HG03521 (cell line): ENCODE data around the gene EZH2.

Source experiments
- ATAC-seq: cut with Tn5 transposase; IDR thresholded peaks from one replicate; pipeline ENCODE4 v1.9.1; 2021; ENCODE audit warnings: mild to moderate bottlenecking, moderate library complexity; ENCODE audit not compliant: unreplicated experiment

The EZH2 gene

DNA sequence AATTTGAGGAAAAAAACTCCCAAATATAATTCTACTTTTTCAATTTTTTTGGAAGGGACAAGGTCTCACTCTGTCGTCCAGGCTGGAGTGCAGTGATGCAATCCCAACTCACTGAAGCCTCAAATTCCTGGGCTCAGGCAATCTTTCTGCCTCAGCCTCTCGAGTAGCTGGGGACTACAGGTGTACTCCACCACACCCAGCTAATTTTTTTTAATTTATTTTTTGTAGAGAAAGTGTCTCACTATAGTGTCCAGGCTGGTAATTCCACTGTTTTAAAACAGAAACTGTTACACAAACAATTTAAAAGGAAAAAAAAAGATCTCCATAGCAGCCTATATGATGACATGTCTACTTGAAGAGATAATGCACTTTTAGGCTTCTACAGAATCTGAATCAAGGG, 25.6 kb downstream of the EZH2 start:
- no peak for ATAC-seq

DNA sequence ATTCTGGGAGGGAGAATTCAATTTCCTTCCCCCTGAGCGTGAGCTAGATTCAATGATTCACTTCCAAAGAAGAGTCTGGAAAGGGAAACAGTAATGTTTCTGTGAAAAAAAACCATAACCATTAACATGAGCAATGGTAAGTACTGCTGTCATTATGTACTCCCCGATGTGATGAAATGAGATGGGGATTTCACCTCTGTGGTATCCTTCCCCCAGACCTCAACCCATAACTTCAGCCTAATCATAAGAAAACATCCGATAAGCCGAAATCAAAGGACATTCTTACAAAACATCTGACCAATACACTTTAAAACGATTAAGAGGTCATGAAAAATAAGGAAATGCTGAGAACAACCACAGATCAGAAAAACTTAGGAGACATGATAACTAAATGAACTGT, 27.2 kb downstream of the EZH2 start:
- ATAC-seq, result no peak

DNA sequence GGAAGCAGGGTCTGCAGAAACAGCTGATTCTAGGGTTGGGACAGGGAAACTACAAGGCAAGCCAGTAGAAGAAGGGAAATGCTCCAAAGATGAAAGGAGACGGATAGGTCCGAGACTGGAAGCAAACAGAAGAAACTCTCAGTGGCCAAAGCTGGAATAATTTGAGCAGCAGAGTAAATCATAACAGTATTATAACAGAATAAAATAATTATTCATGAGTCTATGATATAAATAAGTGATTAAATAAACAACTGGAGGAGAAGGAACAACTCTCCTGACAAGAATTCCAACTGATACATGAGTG, 27.6 kb downstream of the EZH2 start:
- ATAC-seq, result no peak

- ATAC-seq, result no peak
These were observed 29.1 kb downstream of the EZH2 start for GRCh38 chr7:148854983-148855382.

- no peak for ATAC-seq
These were observed 31.8 kb downstream of the EZH2 start for GRCh38 chr7:148852272-148852671.

DNA sequence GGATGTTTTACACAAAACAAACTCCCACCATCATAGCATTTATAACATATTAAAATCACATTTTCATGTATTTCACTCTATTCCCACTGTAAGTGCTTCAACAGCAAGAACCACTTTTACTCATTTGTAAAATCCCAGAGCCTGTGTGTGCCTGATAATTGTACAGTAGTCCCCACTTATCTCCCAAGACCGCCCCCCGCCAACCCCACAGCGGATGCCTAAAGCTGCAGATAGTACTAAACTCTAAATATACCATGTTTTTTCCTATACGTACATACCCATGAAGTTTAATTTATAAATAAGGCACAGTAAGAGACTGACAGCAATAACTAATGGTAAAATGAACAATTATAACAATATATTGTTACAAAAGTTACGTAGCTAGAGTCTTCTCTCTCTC, 33.5 kb downstream of the EZH2 start:
- ATAC-seq, result no peak

DNA sequence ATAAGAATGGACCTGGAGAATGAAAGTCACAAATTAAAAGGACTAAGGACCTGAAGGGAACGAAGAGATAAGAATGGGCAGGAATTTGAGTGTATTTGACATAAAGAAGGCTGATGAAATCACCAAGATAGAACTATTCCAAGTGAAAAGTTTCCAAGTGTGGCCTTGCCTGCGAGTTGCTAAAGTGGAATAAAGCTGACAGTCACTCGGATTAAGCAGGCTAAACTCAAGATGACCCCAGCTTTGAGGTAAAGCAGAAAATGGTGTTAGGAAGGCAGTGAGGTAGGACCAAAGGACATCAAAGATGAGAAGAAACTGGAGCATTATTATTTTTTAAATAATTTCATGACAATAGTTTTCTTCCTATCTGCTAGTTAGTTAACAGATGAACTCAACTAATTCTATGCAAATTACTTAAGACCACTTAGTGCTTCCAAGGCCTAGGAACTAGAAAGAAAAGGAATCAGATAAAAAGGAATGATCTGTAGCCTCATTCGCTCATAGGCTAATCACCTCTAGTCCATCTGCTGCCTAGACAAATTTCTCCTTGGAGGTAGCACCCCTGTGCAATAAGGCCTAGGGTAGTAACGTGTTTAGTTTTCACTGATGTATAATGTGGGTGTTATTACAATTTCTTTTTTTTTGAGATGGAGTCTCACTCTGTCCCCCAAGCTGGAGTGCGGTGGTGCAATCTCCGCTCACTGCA, 34.5 kb downstream of the EZH2 start:
- no peak for ATAC-seq

- no peak for ATAC-seq
These were observed 36.0 kb downstream of the EZH2 start for GRCh38 chr7:148847815-148848734.

DNA sequence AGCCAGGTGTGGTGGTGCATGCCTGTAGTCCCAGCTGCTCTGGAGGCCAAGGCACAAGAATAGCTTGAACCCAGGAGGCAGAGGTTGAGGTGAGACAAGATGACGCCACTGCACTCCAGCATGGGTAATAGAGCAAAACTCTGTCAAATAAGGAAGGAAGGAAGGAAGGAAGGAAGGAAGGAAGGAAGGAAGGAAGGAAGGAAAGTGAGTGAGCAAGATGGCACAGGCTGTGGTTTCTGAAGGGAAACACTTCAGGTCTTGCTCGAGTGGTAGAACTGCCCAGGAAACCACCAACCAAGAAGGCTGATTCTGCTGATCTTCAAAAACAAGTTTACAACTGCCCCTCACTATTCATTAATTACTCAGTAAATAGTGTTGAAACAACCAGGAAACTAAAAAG, 45.2 kb downstream of the EZH2 start:
- no peak for ATAC-seq

DNA sequence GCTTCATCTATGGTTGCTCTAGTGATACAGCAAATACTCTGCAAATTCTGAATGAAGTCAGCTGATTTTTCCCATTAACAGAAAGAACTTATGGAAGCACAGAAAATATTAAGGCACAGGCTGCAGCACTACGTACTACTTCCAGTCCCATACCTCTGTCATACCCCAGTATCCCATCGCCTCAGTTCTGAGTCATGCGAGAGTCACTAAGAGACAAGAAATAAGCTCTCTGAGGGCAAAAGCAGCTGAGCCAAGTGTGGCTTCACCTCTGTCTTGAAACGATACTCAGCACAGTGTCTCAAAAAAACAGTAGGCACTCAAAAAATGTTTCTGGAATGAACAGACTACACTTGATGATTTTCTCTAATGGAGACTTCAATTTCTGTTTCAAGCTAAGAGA, 48.2 kb downstream of the EZH2 start:
- ATAC-seq, result no peak

DNA sequence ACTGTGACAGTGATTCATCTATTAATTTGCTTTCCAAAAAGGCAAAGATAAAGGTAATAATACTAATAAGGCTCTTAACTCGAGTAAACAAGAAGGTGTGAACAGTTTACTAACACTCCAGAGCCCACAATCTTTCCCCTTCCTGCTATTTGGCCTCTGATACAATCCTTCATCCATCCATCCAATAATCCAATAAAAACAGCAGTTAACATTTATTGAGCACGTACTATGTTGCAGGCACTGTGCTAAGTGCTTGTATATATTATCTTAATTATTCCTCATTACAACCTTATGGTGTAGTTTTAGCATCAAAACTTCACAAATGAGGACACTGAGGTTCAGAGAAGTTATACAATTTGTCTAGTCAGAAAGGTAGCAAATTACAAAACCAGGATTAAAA, 49.5 kb downstream of the EZH2 start:
- ATAC-seq, result no peak

DNA sequence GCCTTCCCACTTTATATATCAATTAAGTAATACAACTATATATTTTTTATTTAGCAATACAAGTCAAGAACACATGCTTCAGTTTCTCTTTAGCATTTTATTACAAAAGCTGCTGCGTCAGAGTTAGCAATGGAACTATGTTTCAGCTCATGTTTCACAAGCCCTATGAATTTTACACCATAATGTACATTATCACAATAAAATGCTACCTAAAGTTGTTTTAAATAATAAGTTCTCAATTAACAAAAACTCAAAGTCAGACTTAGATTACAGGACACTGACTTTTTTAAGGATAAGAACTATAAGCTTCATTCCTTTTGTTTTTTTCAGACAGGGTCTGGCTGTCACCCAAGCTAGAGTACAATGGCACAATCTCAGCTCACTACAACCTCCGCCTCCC, 52.3 kb downstream of the EZH2 start:
- ATAC-seq, result no peak

GRCh38 chr7:148830897-148831692, 53.0 kb downstream of the EZH2 start:
- no peak for ATAC-seq

- no peak for ATAC-seq
These were observed 55.1 kb downstream of the EZH2 start for GRCh38 chr7:148828965-148829364.

DNA sequence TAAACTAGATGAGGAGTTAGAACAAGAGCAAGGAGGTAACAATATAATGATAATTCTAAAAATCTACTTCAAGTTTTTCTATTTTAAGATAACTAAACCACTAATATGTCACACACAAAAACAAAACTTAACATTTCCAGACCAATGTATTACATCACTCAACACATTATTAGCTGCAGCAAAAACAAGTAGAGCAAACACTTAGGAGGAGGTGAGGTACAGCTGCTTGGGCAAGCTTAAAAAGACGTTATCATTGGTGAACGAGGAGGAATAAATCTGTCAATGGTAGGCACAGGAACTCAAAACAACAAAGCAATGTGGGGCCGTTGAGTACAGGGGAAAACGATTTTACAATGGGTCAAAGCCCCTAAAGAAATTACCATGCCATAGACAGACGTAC, 58.8 kb downstream of the EZH2 start:
- no peak for ATAC-seq

- ATAC-seq, result no peak
These were observed 59.2 kb downstream of the EZH2 start for GRCh38 chr7:148824864-148825263.

GRCh38 chr7:148821422-148821821, 62.7 kb downstream of the EZH2 start:
- ATAC-seq, result no peak

- ATAC-seq, result no peak
These were observed 64.3 kb downstream of the EZH2 start for GRCh38 chr7:148819697-148820360.

DNA sequence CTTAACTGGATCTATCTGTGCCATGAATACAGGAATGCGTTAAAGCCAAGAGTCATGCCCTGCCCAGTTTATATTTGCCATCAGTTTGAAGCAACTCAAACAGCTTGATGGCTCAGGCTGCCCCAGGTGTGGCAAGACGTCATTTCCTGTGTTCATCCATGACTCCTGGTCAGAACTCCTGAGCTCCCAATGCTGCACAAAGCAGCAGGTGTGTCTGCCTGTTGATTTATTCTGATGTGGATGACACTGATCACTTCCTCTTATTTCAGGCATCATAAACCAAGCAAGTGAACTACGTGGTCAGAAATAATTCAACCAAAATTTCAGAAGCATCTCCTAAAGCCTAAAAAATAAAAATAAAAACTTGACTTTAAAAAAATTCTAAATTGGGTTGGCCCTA, 68.5 kb downstream of the EZH2 start:
- no peak for ATAC-seq

DNA sequence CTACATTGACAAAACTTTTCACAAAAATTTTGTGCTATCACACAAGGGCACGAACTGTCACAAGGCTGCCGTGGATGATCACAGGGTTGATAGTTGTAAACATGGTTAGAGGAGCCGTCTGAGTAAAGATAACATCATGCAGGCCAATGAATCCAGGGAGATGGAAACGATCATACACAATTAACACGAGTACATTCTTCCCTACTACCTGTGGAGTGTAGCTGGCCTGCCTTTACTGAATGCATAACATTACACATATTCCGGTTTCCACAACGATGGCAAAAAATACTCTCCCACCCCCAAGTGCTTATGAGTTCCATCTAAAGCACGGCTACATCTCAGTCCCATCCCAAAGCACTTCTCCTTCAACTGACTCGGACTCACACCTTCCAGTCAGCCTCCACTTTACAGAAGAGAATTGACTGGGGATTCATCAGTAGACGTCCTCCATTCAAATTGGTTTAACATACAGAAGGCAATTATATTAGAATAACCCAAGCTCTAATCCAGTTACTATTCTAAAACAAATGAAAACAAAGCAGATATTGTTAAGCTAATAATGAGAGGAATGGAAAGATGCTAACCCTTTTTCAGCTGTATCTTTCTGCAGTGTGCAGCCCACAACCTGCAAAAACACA, 69.0 kb downstream of the EZH2 start:
- ATAC-seq, result no peak

DNA sequence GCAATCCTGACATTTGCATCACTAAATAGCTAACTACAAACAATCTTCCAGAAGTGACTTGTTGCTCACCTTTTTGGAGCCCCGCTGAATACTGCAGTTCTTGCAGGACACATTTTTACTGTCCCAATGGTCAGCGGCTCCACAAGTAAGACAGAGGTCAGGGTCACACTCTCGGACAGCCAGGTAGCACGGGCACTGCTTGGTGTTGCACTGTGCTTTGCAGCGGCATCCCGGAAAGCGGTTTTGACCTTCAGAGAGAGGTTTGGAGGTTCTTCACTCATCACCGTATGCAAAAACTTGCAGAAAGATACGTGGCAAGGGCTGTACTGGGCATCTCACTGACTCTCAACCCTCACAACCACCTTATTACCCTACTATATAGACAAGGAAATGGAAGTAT, 70.2 kb downstream of the EZH2 start:
- no peak for ATAC-seq
